NCI-H146 treated with DMSO at 0.1 percent for 48 hours (cell line): ENCODE results near the gene NPAT.
A peak's percentile ranks its signal among the peaks of the same experiment; 100 is the strongest.
"Not testable (repeated sequence)": the region's sequence is repeated elsewhere in the genome, so short reads cannot be mapped to it uniquely, and the experiment has no call there.

Experiments
- DNase-seq: peaks from one replicate; lab custom pipeline; 2025; ENCODE audit not compliant: unreplicated experiment; lab: John Stamatoyannopoulos, UW

Gene NPAT

DNA sequence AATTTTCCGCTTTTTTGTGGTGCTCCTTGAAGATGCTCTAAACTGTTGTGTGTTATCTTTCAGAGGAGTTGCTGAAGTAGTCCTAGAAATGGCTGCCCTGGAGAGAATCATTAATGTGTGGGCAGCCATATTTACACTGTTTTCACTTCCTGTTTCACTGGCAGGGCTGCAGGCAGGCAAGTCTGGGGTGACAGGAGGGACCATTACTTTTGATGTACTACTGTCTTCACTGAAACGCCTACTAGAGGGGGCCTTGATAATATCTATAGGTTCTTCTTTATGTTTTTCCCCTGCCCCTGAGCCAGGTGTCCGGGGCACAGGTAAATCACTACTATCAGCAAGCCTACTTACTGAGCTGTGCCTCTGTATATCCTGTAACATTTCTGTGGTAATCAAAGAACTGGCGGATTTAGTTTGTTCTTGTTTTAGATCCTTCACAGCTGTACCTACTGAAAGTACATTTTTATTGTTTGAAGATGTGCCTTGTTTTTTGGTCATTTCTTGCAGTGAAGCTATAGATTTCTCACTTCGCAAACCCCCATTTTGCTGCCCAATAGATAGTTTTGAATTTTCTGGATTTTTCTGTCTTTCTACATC lies 61.4 kb downstream of the NPAT start:
- DNase-seq, result no peak

DNA sequence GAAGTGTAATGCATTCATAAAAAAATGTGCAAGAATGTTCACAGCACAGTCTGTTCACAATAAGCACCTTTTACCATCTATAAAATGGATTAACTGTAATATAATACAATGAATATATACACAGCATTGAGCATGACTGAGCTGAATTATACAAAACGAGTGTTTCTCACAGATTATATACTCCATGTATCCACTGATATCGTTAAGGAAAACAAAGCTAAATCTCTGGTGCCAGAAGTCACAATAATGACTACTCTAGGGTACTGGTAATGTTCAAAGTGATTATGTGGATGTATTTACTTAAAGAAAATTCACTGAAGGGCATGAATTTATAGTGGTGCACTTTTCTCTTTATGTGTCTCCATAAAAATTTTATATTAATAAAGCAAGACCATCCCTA lies 67.8 kb downstream of the NPAT start:
- DNase-seq, result no peak

GRCh38 chr11:108148556-108148955 lies 73.9 kb downstream of the NPAT start:
- no peak for DNase-seq

DNA sequence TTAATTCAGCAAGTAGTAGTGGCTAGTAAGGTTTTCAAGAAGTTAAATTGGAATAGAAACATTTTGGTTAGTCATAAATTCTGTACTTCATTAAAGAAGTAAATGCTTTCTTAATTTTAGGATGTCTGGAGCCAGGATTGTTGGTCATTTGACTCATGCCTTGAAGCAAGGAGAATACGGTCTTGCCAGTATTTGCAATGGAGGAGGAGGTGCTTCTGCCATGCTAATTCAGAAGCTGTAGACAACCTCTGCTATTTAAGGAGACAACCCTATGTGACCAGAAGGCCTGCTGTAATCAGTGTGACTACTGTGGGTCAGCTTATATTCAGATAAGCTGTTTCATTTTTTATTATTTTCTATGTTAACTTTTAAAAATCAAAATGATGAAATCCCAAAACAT lies 75.3 kb downstream of the NPAT start:
- no peak for DNase-seq

GRCh38 chr11:108144615-108145014 lies 77.8 kb downstream of the NPAT start:
- no peak for DNase-seq

GRCh38 chr11:108142304-108142703 lies 80.1 kb downstream of the NPAT start:
- DNase-seq, result no peak

GRCh38 chr11:108137212-108137611 lies 85.2 kb downstream of the NPAT start:
- no peak for DNase-seq

DNA sequence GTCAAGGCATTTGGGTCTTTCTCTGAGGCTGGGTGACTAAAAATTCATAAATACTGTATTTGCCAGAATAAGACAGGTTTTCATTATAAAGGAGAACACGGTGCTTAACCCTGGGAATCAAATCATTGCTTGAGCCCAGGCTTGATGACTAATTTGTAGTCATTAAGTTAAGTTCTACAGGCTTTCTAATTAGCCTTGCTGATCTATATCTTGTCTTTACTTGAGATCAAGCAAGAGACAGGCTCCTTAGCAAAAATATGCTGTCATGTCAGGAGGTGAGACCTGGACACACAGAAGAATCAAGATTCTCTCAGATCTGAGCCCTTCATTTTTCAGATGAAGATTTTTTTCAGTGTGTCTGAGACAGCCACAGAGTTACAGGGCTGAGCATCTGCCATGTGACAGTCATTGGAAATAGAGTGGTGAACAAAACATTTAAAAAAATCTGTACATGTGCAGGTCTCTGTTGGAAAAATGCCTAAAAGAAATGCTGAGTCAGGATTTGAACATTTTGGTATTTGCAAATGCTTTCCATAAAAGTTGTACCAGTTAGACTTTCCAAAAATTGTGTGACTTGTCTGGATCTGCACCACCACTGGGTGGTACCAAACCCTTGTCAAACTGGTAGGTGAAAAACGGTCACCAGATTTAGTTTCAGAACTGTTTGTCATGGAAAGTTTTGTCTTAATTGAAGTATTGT lies 86.4 kb downstream of the NPAT start:
- DNase-seq, result no peak

GRCh38 chr11:108132993-108133538 lies 89.4 kb downstream of the NPAT start:
- not testable (repeated sequence) for DNase-seq

DNA sequence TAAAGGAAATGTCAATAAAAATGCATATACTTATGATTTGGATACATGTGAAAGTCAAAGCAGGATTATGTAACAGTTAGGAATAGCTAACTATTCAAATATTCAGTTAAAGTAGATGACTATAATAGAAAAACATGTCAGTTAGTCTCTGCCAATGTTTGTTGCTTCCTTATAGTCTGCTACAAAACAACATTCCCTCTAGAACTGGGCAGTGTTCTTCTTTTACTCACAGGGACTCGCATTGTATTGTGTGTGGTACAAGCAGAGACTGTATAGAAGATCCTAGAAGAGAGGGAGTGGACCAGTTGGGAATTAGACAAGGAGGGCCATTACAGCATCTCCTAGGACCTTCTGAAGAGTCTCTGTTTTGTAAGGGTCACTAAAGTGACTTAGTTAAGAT lies 90.4 kb downstream of the NPAT start:
- DNase-seq, result no peak

- no peak for DNase-seq
Observed at GRCh38 chr11:108128772-108129171, 93.7 kb downstream of the NPAT start.

DNA sequence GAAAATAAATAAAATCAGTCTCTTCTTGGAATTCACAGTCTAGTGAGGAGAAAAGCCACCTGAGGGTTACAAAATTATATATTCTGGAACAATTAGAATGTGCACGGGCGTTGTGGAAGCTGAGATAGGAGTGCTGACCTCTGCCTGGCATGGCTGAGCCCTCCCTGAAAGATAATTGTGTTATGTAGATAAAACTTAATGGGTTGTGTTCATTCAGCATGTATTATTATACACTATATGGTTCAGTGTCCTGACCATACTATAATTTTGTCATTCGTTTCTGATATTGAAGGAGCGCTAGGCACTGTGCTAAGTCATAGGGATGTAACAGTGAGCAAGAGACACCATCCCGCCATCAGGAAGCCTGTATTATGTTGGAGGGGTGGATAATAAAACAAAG lies 97.3 kb downstream of the NPAT start:
- DNase-seq, result no peak

GRCh38 chr11:108122166-108122628 lies 100.2 kb downstream of the NPAT start:
- peak; percentile 59 for DNase-seq

GRCh38 chr11:108121274-108122155 lies 100.9 kb downstream of the NPAT start, which contains the start of gene ACAT1:
TSS of gene ACAT1 (plus strand) at chr11:108121567. CDS start at chr11:108121607, 40 bp downstream.
- DNase-seq, result peak; percentile 80

GRCh38 chr11:108120936-108121273 lies 101.5 kb downstream of the NPAT start:
- DNase-seq, result not testable (repeated sequence)

DNA sequence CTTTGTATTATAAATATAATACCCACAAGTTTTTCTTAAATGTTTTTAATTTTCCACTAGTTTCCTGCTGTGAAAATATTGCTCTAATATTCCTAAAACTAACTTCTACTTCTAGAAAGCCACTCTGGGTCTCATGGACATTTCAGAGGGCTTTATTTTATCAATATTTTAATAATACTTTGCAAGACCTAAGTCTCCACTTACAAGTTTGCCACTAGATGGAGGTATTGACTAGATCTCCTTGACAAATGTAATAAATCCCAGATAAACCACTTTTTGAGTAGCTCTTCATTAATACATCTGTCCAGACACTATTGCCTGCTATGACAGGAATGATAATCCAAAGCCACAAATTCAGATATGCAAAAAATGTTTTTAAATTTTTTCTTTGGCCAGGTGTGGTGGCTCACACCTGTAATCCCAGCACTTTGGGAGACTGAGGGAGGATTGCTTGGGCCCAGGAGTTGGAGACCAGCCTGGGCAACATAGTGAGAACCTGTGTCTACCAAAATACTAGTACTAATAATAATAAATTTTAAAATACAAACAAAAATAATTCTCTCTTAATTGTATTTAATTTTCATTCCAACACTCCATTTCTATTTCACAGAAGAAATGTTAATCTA lies 104.6 kb downstream of the NPAT start:
- DNase-seq, result peak; percentile 5

DNA sequence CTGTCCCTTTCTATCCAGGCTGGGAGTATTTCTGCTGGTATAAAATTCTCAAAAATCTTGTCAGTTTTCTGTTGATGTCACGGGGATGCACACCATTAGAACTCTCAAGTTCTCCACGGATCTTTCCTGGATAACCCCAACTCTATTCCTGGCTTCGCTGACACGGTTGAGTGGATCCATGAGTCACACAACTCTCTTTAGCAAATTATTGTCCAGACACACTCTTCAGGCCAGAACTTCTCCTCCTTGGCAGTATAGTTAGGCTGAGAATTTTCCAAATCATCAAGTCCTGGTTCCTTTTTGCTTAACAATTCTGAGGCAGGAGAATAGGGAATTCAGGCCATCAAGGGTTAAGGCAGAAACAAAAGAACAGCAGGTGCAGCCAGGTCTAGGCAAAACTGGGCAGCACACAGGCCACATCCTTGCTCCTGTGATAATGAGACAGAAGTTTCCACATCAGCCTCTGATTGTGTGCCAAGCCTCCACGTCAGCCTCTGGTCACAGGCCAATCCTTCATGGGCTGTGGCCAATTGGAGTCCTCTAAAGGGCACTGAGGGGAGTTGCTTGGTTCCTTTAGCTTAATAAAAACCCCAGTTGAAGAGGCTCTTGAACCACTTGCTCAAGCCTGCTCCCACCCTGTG lies 106.8 kb downstream of the NPAT start:
- no peak for DNase-seq

- no peak for DNase-seq
Observed at GRCh38 chr11:108112057-108112456, 110.4 kb downstream of the NPAT start.

DNA sequence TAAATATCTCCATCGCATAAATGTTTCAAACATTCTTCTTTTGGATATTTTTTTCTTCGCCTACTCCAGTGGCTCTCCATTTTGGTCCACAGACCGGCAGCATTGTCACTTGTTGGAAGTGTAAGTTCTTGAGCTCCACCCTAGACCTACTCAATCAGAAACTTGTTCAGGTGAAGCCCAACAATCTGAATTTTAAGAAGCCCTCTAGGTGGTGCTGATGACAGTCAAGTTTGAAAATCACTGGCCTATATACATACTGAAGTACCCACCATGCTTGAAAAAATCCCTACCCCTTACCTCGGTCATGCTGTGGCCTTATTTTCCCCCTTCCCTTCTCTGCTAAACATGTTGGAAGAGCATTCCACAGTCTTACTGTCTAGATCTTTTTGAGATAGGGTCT lies 111.3 kb downstream of the NPAT start:
- no peak for DNase-seq
